MM.1S (cell line): ENCODE data around the gene AUP1.

Experiments used
- DNase-seq: peaks from one replicate; pipeline ENCODE4 v3.0.0-alpha.2; 2015
- H2AFZ ChIP-seq: fragments of 300-600 bp; sonication (generic); 2 replicates; pipeline ENCODE4 v1.6.0; 2016; ENCODE audit warnings: antibody characterized with exemption, low read length
- H3F3A ChIP-seq: fragments of 300-600 bp; sonication (generic); 2 replicates; pipeline ENCODE4 v1.6.1; 2016; ENCODE audit warnings: mild to moderate bottlenecking, antibody characterized with exemption, low read length, moderate library complexity, mixed read lengths; ENCODE audit not compliant: insufficient read depth
- H3K27ac ChIP-seq: fragments of 300-600 bp; sonication (generic); 2 replicates; pipeline ENCODE4 v1.5.1; 2016; ENCODE audit warnings: mild to moderate bottlenecking, low read length
- H3K27me3 ChIP-seq: fragments of 300-600 bp; sonication (generic); replicated peaks from 2 replicates; pipeline ENCODE4 v1.6.0; 2016; ENCODE audit warnings: low read length; ENCODE audit not compliant: insufficient read depth
- H3K36me3 ChIP-seq: fragments of 300-600 bp; sonication (generic); replicated peaks from 2 replicates; pipeline ENCODE4 v1.6.1; 2016; ENCODE audit warnings: mild to moderate bottlenecking, low read length, mixed read lengths; ENCODE audit not compliant: insufficient read depth
- H3K4me1 ChIP-seq: fragments of 300-600 bp; sonication (generic); 2 replicates; pipeline ENCODE4 v1.6.1; 2016; ENCODE audit warnings: low read length, mixed read lengths
- H3K4me2 ChIP-seq: fragments of 300-600 bp; sonication (generic); 2 replicates; pipeline ENCODE4 v1.6.0; 2016; ENCODE audit warnings: low read depth, low read length
- H3K4me3 ChIP-seq: fragments of 300-600 bp; sonication (generic); 2 replicates; pipeline ENCODE4 v1.5.1; 2016; ENCODE audit warnings: low read length, mixed read lengths
- H3K79me2 ChIP-seq: fragments of 300-600 bp; sonication (generic); 2 replicates; pipeline ENCODE4 v1.6.1; 2016; ENCODE audit warnings: mixed run types, low read length, mixed read lengths
- H3K9ac ChIP-seq: fragments of 300-600 bp; sonication (generic); 2 replicates; pipeline ENCODE4 v1.6.1; 2016; ENCODE audit warnings: low read length, mixed read lengths
- H3K9me2 ChIP-seq: fragments of 300-600 bp; sonication (generic); replicated peaks from 2 replicates; pipeline ENCODE4 v1.6.1; 2016; ENCODE audit warnings: mild to moderate bottlenecking, low read length, mixed read lengths; ENCODE audit not compliant: insufficient read depth
- H3K9me3 ChIP-seq: fragments of 300-600 bp; sonication (generic); replicated peaks from 2 replicates; pipeline ENCODE4 v1.6.1; 2016; ENCODE audit warnings: mild to moderate bottlenecking, low read length, mixed read lengths; ENCODE audit not compliant: insufficient read depth
- H4K20me1 ChIP-seq: fragments of 300-600 bp; sonication (generic); 2 replicates; pipeline ENCODE4 v1.6.1; 2016; ENCODE audit warnings: mild to moderate bottlenecking, low read length, moderate library complexity, mixed read lengths; ENCODE audit not compliant: insufficient read depth
- CTCF ChIP-seq: fragments of 300-600 bp; sonication (generic); IDR thresholded peaks from 2 replicates; pipeline ENCODE4 v1.5.1; 2016; ENCODE audit warnings: antibody characterized with exemption, low read length, mixed read lengths
- EZH2 ChIP-seq: fragments of 300-600 bp; sonication (generic); optimal IDR thresholded peaks from 2 replicates; pipeline ENCODE3; 2017; ENCODE audit warnings: low read depth, mild to moderate bottlenecking, antibody characterized with exemption, low read length, mixed read lengths
- EZH2phosphoT487 ChIP-seq: fragments of 300-600 bp; sonication (generic); IDR thresholded peaks from 2 replicates; pipeline ENCODE4 v1.6.1; 2018; ENCODE audit warnings: antibody characterized with exemption, low read length

The AUP1 gene

GRCh38 chr2:74496997-74497776, 32.3 kb downstream of the AUP1 start:
- H2AFZ ChIP-seq, result no peak overlapping the region
- DNase-seq, result no peak
- H3K9ac ChIP-seq, result no peak overlapping the region
- H3K79me2 ChIP-seq, result no peaks in the 10 kb centered on the region
- H3K4me2 ChIP-seq, result peak overlapping the region; percentile 71; the same call in 1 of the 2 replicates
- H3K9me2 ChIP-seq, result no peaks in the 10 kb centered on the region
- no peaks in the 10 kb centered on the region for H3K4me1 ChIP-seq
- TF ChIP-seq EZH2phosphoT487, result no peak
- no peak for TF ChIP-seq EZH2
- TF ChIP-seq CTCF, result no peak
- peaks cover 18% of the 10 kb centered on the region for H3K27me3 ChIP-seq
- no peaks in the 10 kb centered on the region for H3K36me3 ChIP-seq
- 0 out of 2 replicates have a peak, but pooled peaks cover 3% of the 10 kb centered on the region for H3F3A ChIP-seq
- H4K20me1 ChIP-seq, result no peaks in the 10 kb centered on the region
- H3K9me3 ChIP-seq, result no peaks in the 10 kb centered on the region
- H3K4me3 ChIP-seq, result peak overlapping the region; percentile 49; the same call in 1 of the 2 replicates
- H3K27ac ChIP-seq, result no peak overlapping the region

- Histone ChIP-seq H3K9ac (no peak overlapping the region), H2AFZ (no peak overlapping the region), H3K9me3 (no peaks in the 10 kb centered on the region), H3F3A (no peaks in the 10 kb centered on the region), H3K4me3 (no peak overlapping the region), H3K79me2 (no peaks in the 10 kb centered on the region), H3K4me2 (no peak overlapping the region), H3K9me2 (no peaks in the 10 kb centered on the region), H3K36me3 (no peaks in the 10 kb centered on the region), H3K27me3 (peaks cover 15% of the 10 kb centered on the region), H3K4me1 (no peaks in the 10 kb centered on the region), H4K20me1 (no peaks in the 10 kb centered on the region), H3K27ac (no peak overlapping the region)
- TF ChIP-seq EZH2phosphoT487 (no peak), CTCF (no peak), EZH2 (no peak)
- no peak for DNase-seq
These were observed 34.1 kb downstream of the AUP1 start for GRCh38 chr2:74495440-74495839.

DNA sequence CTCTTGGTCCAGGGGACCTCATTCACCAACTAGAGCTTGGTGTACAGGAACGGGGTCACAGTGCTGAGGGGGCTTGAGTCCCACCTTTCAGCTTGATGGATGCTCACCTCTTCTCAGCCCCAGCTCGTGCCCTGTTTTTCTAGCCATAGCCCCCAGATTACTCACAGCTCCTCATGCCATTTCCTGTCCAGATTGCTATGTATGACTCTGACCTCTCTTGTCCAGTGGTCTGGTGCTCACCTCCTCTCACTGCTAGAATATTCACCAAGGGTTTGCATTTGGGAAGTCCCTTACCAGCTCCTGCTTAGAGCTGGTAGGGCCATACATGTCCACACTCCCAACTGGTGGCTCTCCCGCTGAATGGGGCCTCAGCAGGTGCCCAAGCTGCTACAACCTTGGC, 36.0 kb downstream of the AUP1 start:
- Histone ChIP-seq H4K20me1 (no peaks in the 10 kb centered on the region), H3K4me2 (no peak overlapping the region), H3K9me3 (no peaks in the 10 kb centered on the region), H3K36me3 (no peaks in the 10 kb centered on the region), H2AFZ (no peak overlapping the region), H3K27me3 (peaks cover 9% of the 10 kb centered on the region), H3K4me1 (no peaks in the 10 kb centered on the region), H3K79me2 (no peaks in the 10 kb centered on the region), H3K9ac (no peak overlapping the region), H3K27ac (no peak overlapping the region), H3K4me3 (no peak overlapping the region), H3K9me2 (no peaks in the 10 kb centered on the region), H3F3A (no peaks in the 10 kb centered on the region)
- TF ChIP-seq CTCF, result no peak
- no peak for TF ChIP-seq EZH2
- no peak for TF ChIP-seq EZH2phosphoT487
- no peak for DNase-seq
